Transverse colon (tissue), 4 donors: Measurements from ENCODE around the gene FETUB. TPM values are rescaled to one million over a fixed set of nuclear protein-coding genes. Genes with fewer than 3 reads are reported as not detected.
"Not testable (repeated sequence)": the region's sequence is repeated elsewhere in the genome, so short reads cannot be mapped to it uniquely, and the experiment has no call there.

ENCODE experiments used
- DNase-seq: peaks from one replicate; pipeline ENCODE4 v3.0.0-alpha.2; 2019
- H3K27ac ChIP-seq, 4 donors: fragments of 200-600 bp; sonication (generic); 2 replicates each; pipeline ENCODE4 v1.5.1; 2016 to 2018; ENCODE audit warnings: inconsistent platforms in 4 of 4
- H3K27me3 ChIP-seq: fragments of 200-600 bp; sonication (generic); 2 replicates; pipeline ENCODE4 v1.5.1; 2017; ENCODE audit warnings: inconsistent platforms
- H3K36me3 ChIP-seq, 4 donors: fragments of 200-600 bp; sonication (generic); 2 replicates each; pipeline ENCODE4 v1.5.1; 2017 to 2019; ENCODE audit warnings: inconsistent platforms in 4 of 4
- H3K4me1 ChIP-seq, 4 donors: fragments of 200-600 bp; sonication (generic); 2 replicates each; pipeline ENCODE4 v1.5.1; 2017 to 2020; ENCODE audit warnings: inconsistent platforms in 4 of 4
- H3K4me3 ChIP-seq, 4 donors: fragments of 200-600 bp; sonication (generic); 1 replicate in 1 of 4; 2 replicates in 3 of 4; pipeline versions ENCODE4 v1.5.1 to v1.6.1; 2017 to 2019; ENCODE audit warnings: inconsistent platforms in 4 of 4
- H3K9me3 ChIP-seq, 2 donors: fragments of 200-600 bp; sonication (generic); 2 replicates each; pipeline ENCODE4 v1.5.1; 2017 to 2019; ENCODE audit warnings: inconsistent platforms in 2 of 2
- EP300 ChIP-seq: sonication (generic); formaldehyde crosslinking; IDR thresholded peaks from one replicate; pipeline ENCODE4 v1.6.1; 2017; ENCODE audit warnings: antibody characterized with exemption, low read depth
- POLR2A ChIP-seq: fragments of 450-650 bp; IDR thresholded peaks from one replicate; pipeline ENCODE4 v1.6.1; 2016; ENCODE audit warnings: antibody characterized with exemption, mild to moderate bottlenecking, moderate library complexity
- POLR2AphosphoS5 ChIP-seq, 3 donors: sonication (generic); formaldehyde crosslinking; IDR thresholded peaks; one replicate each; pipeline ENCODE4 v1.6.1; 2016; ENCODE audit warnings: antibody characterized with exemption in 3 of 3
- WGBS, 2 donors: methylation state at CpG; one replicate each; pipeline ENCODE4 v1.1.5; 2018; ENCODE audit warnings: low coverage in 1 of 2; 5-methylcytosine and 5-hydroxymethylcytosine counted together
- in situ Hi-C, 4 donors: fragments of 200-750 bp; cut with MboI; loops; one replicate each; pipeline versions ENCODE4 v1.15.0 to v1.15.1; 2017; ENCODE audit warnings: low sequenced_read_pairs in 3 of 4, low pct_ligation_motif_present in 1 of 4, low pct_unique_long_range_greater_than_20kb in 1 of 4
- intact Hi-C: fragments of 100-400 bp; cut with DNase I; formaldehyde crosslinking; loops from one replicate; pipeline ENCODE4 v1.15.1; 2023; ENCODE audit warnings: low total_unique reads
- total RNA-seq, 4 donors: library from RNA; depleted of rRNA; stranded (reverse); fragments of >200 nt; gene quantifications; one replicate each; pipeline ENCODE4 v1.1.0, GENCODE V29; 2016
- TF ChIP-seq, protein P1 (sequence below), 5 experiments: fragments of 200-600 bp in 3 of 5; fragments of 450-650 bp in 2 of 5; sonication (generic) in 3 of 5; IDR thresholded peaks; 1 replicate in 2 of 5; 2 replicates in 3 of 5; pipeline ENCODE4 v1.5.1; 2016 to 2017; ENCODE audit warnings: antibody characterized with exemption in 5 of 5, inconsistent platforms in 3 of 5, mild to moderate bottlenecking in 2 of 5, moderate library complexity in 1 of 5

Gene FETUB
- total RNA-seq, 4 donors from 2014 or later = not detected

DNA sequence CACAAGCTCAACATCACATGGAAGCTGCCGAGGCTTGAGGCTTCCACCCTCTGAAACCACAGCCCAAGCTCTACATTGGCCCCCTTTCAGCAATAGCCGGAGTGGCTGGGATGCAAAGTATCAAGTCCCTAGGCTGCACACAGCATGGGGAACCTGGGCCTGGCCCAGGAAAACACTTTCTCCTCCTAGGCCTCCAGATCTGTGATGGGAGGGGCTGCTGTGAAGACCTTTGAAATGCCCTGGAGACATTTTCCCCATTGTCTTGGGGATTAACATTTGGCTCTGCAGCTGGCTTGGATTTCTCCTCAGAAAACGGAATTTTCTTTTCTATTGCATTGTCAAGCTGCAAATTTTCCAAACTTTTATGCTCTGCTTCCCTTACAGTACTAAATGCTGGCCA is 43.8 kb downstream of the FETUB start:
- WGBS, 2 donors = 83 to 100% methylated on average over 1 to 3 of the region's 3 CpGs
- TF ChIP-seq EP300 (no peak), POLR2A (no peak), POLR2AphosphoS5 (IDR thresholded peaks at IDR 0.05) (no peak)
- TF ChIP-seq, protein P1, sequence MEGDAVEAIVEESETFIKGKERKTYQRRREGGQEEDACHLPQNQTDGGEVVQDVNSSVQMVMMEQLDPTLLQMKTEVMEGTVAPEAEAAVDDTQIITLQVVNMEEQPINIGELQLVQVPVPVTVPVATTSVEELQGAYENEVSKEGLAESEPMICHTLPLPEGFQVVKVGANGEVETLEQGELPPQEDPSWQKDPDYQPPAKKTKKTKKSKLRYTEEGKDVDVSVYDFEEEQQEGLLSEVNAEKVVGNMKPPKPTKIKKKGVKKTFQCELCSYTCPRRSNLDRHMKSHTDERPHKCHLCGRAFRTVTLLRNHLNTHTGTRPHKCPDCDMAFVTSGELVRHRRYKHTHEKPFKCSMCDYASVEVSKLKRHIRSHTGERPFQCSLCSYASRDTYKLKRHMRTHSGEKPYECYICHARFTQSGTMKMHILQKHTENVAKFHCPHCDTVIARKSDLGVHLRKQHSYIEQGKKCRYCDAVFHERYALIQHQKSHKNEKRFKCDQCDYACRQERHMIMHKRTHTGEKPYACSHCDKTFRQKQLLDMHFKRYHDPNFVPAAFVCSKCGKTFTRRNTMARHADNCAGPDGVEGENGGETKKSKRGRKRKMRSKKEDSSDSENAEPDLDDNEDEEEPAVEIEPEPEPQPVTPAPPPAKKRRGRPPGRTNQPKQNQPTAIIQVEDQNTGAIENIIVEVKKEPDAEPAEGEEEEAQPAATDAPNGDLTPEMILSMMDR (IDR thresholded peaks at IDR 0.05) = no peak
- no peaks in the 10 kb centered on the region for H3K36me3 ChIP-seq

DNA sequence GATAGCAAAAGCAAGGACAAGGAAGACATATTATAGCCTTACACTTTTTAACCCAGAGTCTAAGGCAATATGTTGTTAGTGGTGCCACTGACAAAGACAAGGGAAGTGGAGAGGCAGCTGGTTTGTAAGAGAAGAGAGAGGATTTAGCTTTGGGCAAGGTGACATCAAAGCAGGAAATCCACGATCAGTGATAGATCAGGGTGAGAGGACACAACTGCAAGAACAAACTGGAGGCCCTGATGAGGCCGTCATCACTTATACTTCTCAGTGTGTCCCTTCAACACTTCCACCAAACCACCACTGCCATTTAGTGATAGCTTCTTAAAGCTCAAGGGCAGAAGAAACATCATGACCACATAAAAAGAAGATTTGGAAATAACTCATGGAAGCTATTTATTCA is 46.3 kb downstream of the FETUB start:
- H3K27ac ChIP-seq, H3K4me1 ChIP-seq, DNase-seq, intact Hi-C loops, H3K9me3 ChIP-seq, H3K4me3 ChIP-seq, H3K27me3 ChIP-seq, in situ Hi-C loops, H3K36me3 ChIP-seq: not testable (repeated sequence)
- WGBS, 2 donors = 50 to 73% methylated on average over 1 to 2 of the region's 2 CpGs

More for the DNA sequence above, 43.8 kb downstream of the FETUB start:
- no peak for DNase-seq
- intact Hi-C loops (no loop called here), in situ Hi-C loops (no loop called here)
- H3K27ac ChIP-seq = no peak overlapping the region
- H3K4me3 ChIP-seq = no peak overlapping the region
- H3K4me1 ChIP-seq = no peaks in the 10 kb centered on the region
- peaks cover 7% of the 10 kb centered on the region for H3K27me3 ChIP-seq
- no peaks in the 10 kb centered on the region for H3K9me3 ChIP-seq

DNA sequence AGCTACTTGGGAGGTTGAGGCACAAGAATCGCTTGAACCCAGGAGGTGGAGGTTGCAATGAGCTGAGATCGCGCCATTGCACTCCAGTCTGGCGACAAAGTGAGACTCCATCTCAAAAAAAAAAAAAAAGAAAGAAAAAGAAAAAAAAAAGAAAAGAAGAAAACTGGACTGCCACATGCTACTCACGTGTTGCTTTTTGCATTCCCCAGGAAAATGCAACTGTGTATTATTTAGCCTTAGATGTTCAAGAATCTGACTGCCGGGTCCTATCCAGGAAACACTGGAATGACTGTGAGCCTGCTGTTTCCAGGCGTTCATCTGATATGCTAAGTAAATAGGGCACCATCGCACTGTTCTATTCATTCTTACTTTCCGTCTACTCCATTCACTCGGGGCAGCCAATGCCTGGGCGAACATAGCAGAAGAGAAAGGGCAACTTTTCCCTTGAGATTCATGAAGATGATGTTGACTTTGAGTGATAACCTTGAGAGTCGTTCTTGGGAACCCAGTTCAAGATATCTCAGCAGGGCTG is 47.0 kb downstream of the FETUB start:
- TF ChIP-seq EP300 (no peak), POLR2A (no peak), POLR2AphosphoS5 (IDR thresholded peaks at IDR 0.05) (no peak)
- TF ChIP-seq, protein P1 (IDR thresholded peaks at IDR 0.05) = no peak
- H3K27me3 ChIP-seq = peaks cover 7% of the 10 kb centered on the region
- no peak for DNase-seq
- H3K4me3 ChIP-seq = no peak overlapping the region
- in situ Hi-C loops = no loop called here
- no peaks in the 10 kb centered on the region for H3K36me3 ChIP-seq
- H3K27ac ChIP-seq = no peak overlapping the region
- no peaks in the 10 kb centered on the region for H3K4me1 ChIP-seq
- H3K9me3 ChIP-seq = no peaks in the 10 kb centered on the region
- WGBS, 2 donors = 69 to 76% methylated on average over 7 to 12 of the region's 12 CpGs
- intact Hi-C loops = no loop called here

DNA sequence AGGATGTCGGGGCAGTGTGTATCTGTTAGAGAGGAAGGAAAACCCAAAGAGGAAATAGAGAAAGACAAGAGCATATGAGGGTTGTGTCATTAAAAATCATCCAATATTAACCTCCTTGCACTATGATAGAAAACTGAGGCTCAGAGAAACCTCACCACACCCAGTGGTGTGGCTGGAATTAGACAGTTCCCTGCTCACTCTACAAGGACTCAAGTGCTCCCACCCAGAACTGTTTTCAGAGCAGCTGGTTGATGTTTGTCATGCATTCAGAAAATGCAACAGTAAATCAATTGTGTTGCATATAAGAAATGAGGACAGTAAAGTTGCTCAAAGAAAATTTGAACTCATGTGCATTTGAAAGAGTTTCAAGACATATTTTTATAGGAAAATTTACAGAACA is 50.1 kb downstream of the FETUB start:
- H3K4me1 ChIP-seq, DNase-seq, H3K27ac ChIP-seq, H3K27me3 ChIP-seq, H3K9me3 ChIP-seq, H3K4me3 ChIP-seq, H3K36me3 ChIP-seq, in situ Hi-C loops, intact Hi-C loops: not testable (repeated sequence)
- 81 to 100% methylated on average over 1 of the region's 1 CpG for WGBS, 2 donors

DNA sequence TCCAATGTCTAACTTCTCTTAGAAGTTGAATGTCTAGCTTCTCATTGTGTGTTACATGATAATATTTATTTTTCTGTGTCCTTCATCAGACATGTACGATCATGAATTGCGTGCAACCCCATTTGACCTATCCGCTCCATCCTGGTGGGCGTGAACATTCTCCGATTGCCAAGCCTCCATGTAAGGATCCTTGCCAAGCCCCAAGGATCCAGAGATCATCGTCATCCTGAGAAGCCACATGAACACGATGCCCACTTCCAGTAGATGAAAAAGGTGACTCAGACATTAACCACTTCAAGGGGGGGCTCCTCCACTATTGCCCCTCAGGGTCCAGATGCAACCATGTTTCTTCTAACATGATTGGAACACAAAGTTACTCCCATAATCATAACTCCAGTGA is 51.5 kb downstream of the FETUB start:
- Histone ChIP-seq H3K27me3 (no peaks in the 10 kb centered on the region), H3K4me3 (no peak overlapping the region), H3K36me3 (no peaks in the 10 kb centered on the region), H3K27ac (no peak overlapping the region), H3K9me3 (no peaks in the 10 kb centered on the region), H3K4me1 (no peaks in the 10 kb centered on the region)
- in situ Hi-C loops (no loop called here), intact Hi-C loops (no loop called here)
- 85 to 100% methylated on average over 3 to 7 of the region's 7 CpGs for WGBS, 2 donors
- DNase-seq = no peak
- TF ChIP-seq POLR2A (no peak), EP300 (no peak), POLR2AphosphoS5 (IDR thresholded peaks at IDR 0.05) (no peak)
- TF ChIP-seq, protein P1 (IDR thresholded peaks at IDR 0.05) = no peak
